Testis (tissue), 3 donors: Measurements from ENCODE around the gene CPSF4L. TPM values are rescaled to one million over a fixed set of nuclear protein-coding genes. Genes with fewer than 3 reads are reported as not detected.

Experiments
- DNase-seq: peaks from one replicate; pipeline ENCODE4 v3.0.0-alpha.2; 2019
- H3K27ac ChIP-seq, 2 donors: fragments of 200-600 bp; sonication (generic); one replicate each; pipeline ENCODE4 v1.5.1; 2019
- H3K27me3 ChIP-seq: fragments of 200-600 bp; sonication (generic); one replicate; pipeline ENCODE4 v1.5.1; 2019
- H3K36me3 ChIP-seq: fragments of 200-600 bp; sonication (generic); one replicate; pipeline ENCODE4 v1.5.1; 2017; ENCODE audit warnings: low read depth; ENCODE audit errors: missing control alignments
- H3K4me1 ChIP-seq: fragments of 200-600 bp; sonication (generic); one replicate; pipeline ENCODE4 v1.5.1; 2019
- H3K4me3 ChIP-seq, 2 donors: fragments of 200-600 bp; sonication (generic); one replicate each; pipeline ENCODE4 v1.5.1; 2017 to 2019
- H3K9me3 ChIP-seq: fragments of 200-600 bp; sonication (generic); one replicate; pipeline ENCODE4 v1.5.1; 2017
- POLR2A ChIP-seq: fragments of 450-650 bp; IDR thresholded peaks from one replicate; pipeline ENCODE4 v1.6.1; 2017; ENCODE audit warnings: antibody characterized with exemption, mild to moderate bottlenecking, moderate library complexity
- WGBS, 2 donors: methylation state at CpG; one replicate each; pipeline ENCODE4 v1.1.5; 2018; 5-methylcytosine and 5-hydroxymethylcytosine counted together
- intact Hi-C: fragments of 100-400 bp; cut with DNase I; formaldehyde crosslinking; loops from one replicate; pipeline ENCODE4 v1.15.1; 2023; ENCODE audit warnings: low total_unique reads
- polyA plus RNA-seq: library from polyadenylated mRNA; stranded (reverse); fragments of 350-450 nt; fragmentation: Illumina TruSeq; extraction: RNeasy Lipid Tissue Mini Kit (QIAGEN cat#74804); gene quantifications from one replicate; pipeline ENCODE4 v1.2.3, GENCODE V29; 2014; ENCODE audit warnings: low read depth, low replicate concordance; ENCODE audit not compliant: insufficient read depth
- total RNA-seq, 2 donors: library from RNA; depleted of rRNA; stranded (reverse); fragments of >200 nt; gene quantifications; one replicate each; pipeline ENCODE4 v1.2.3, GENCODE V29; 2016
- TF ChIP-seq, protein P1 (sequence below), 3 experiments: fragments of 450-650 bp in 2 of 3; fragments of 200-600 bp in 1 of 3; sonication (generic) in 1 of 3; IDR thresholded peaks; one replicate each; pipeline ENCODE4 v1.5.1; 2016 to 2019; ENCODE audit warnings: antibody characterized with exemption in 3 of 3, mild to moderate bottlenecking in 2 of 3, moderate library complexity in 1 of 3

The CPSF4L gene
- total and polyA plus RNA-seq, 3 donors from 2014 or later = 0.79 to 0.94 TPM; not detected in 1

DNA sequence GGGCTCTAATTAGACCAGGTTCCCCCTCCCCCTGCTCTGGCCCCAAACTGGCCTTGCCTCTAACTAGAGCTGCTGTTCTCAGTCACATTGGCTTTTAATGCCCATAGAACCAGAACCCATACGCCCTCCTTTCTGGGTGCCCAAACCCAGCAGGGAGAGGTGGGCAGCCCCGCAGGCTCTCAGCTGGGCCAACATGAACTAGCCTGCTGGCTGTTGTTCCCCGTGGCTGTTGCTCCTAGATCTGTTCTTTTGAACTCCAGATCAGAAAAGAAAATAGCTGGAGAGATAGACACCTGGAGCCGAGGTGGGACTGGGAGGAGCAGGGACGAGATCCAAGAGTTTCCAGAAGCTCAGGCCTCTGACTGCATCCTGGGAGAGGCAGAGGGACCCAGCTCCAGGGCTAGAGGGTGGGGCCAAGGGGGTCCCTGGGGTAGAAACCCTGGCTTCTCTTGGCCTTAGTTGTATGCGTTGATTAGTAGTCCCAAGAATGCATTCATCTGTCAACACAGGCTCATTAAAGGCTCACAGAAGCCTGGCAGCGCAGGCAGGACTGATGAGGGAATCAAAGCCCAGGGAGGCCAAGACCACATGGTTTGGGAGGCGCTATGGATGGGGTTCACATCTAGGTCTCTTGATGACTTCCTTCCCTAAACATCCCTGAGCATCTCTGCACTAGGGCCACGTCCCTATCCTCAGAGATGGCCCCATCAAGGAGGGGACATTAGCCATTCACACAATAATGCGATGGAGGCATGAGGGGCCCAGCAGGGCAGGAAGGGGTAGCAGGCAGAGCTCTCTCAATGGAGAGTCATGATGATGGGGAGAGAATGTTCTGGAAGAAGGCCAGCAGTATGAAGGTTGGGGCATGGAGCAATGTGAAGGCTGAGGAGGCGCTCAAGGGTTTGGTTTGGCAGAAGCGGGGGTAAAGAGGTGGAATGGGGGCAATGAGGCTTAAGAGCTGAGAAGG is 1.3 kb upstream of the CPSF4L start:
- Histone ChIP-seq H3K27ac (peak overlapping the region; percentile 37 to 39), H3K27me3 (no peaks in the 10 kb centered on the region), H3K4me3 (no peak overlapping the region), H3K9me3 (no peaks in the 10 kb centered on the region), H3K36me3 (no peaks in the 10 kb centered on the region), H3K4me1 (peaks cover 25% of the 10 kb centered on the region)
- 74 to 79% methylated on average over 12 of the region's 12 CpGs for WGBS, 2 donors
- DNase-seq = no peak
- intact Hi-C loops = no loop called here
- TF ChIP-seq, protein P1, sequence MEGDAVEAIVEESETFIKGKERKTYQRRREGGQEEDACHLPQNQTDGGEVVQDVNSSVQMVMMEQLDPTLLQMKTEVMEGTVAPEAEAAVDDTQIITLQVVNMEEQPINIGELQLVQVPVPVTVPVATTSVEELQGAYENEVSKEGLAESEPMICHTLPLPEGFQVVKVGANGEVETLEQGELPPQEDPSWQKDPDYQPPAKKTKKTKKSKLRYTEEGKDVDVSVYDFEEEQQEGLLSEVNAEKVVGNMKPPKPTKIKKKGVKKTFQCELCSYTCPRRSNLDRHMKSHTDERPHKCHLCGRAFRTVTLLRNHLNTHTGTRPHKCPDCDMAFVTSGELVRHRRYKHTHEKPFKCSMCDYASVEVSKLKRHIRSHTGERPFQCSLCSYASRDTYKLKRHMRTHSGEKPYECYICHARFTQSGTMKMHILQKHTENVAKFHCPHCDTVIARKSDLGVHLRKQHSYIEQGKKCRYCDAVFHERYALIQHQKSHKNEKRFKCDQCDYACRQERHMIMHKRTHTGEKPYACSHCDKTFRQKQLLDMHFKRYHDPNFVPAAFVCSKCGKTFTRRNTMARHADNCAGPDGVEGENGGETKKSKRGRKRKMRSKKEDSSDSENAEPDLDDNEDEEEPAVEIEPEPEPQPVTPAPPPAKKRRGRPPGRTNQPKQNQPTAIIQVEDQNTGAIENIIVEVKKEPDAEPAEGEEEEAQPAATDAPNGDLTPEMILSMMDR (IDR thresholded peaks at IDR 0.05) = no peak
- no peak for TF ChIP-seq POLR2A

- 61 to 62% methylated on average over 10 to 19 of the region's 19 CpGs for WGBS, 2 donors
- TF ChIP-seq, protein P1 (IDR thresholded peaks at IDR 0.05) = no peak
- no peak for TF ChIP-seq POLR2A
- peak; percentile 91 for DNase-seq
- Histone ChIP-seq H3K27ac (peak overlapping the region; percentile 36 to 55), H3K27me3 (no peaks in the 10 kb centered on the region), H3K36me3 (no peaks in the 10 kb centered on the region), H3K4me1 (peaks cover 25% of the 10 kb centered on the region), H3K9me3 (no peaks in the 10 kb centered on the region), H3K4me3 (no peak overlapping the region)
- intact Hi-C loops = no loop called here
These were observed 434 bp upstream of the CPSF4L start for GRCh38 chr17:73261952-73262675.

DNA sequence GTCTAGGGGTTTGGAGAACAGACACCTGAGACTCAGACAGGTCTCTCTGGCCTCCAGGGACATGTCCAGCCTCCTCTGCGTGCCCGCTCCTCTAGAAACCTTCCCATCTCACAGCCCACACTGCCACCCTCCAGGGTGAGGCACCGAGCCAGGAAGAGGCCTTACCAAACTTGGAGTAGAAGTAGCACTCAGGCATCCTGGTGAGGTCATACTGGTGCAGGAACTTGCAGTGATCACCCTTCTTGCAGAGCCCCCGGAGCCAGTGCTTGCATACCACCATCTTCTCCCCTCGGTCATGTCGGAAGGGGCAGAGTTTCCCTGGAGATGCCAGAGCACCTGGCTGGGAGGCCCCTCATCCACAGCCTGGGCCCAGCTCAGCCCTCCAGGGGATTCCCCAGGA is 4.2 kb downstream of the CPSF4L start:
- intact Hi-C loops = loop anchor here (5.0 kb wide), 1 partner anchor 110 kb away; no protein-coding TSS in a partner anchor
- H3K36me3 ChIP-seq = no peaks in the 10 kb centered on the region
- no peak overlapping the region for H3K4me3 ChIP-seq
- WGBS, 2 donors = 84 to 88% methylated on average over 6 of the region's 6 CpGs
- no peaks in the 10 kb centered on the region for H3K27me3 ChIP-seq
- peaks cover 16% of the 10 kb centered on the region for H3K4me1 ChIP-seq
- H3K9me3 ChIP-seq = no peaks in the 10 kb centered on the region
- TF ChIP-seq, protein P1 (IDR thresholded peaks at IDR 0.05) = no peak
- TF ChIP-seq POLR2A = no peak
- H3K27ac ChIP-seq = no peak overlapping the region
- peak; percentile 51 for DNase-seq

DNA sequence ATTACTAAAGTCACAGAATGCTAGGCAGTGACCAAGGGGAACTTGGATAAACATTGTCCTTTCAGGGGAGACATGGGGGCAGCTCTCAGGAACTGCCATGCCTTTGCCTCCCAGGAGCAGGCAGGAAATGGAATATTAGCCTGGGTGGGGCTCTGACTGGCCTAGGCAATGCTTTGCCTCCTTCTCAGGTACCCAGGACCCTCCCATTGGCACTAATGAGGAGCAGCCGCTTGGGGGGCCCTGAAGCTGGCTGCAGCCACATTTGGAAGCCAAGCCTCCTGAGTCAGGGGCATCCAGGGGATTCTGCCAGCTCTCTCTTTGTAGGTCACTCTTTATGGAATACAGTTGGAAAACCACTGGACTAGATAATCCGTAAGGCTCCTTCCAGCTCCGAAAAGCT is 5.5 kb downstream of the CPSF4L start:
- Histone ChIP-seq H3K27me3 (no peaks in the 10 kb centered on the region), H3K9me3 (no peaks in the 10 kb centered on the region), H3K27ac (no peak overlapping the region), H3K4me1 (peaks cover 8% of the 10 kb centered on the region), H3K36me3 (no peaks in the 10 kb centered on the region), H3K4me3 (no peak overlapping the region)
- 84 to 95% methylated on average over 2 to 3 of the region's 3 CpGs for WGBS, 2 donors
- intact Hi-C loops = loop anchor here (5.0 kb wide), 1 partner anchor 111 kb away; no protein-coding TSS in a partner anchor
- TF ChIP-seq, protein P1 (IDR thresholded peaks at IDR 0.05) = no peak
- TF ChIP-seq POLR2A = no peak
- no peak for DNase-seq
